Measurements from ENCODE around the gene SNX10.

SNX10 gene

GRCh38 chr7:26345202-26345601 lies 53.5 kb downstream of the SNX10 start:
- no peak for DNase-seq (ENCODE audit: low read depth)
- no peak overlapping the region for H3K4me3 ChIP-seq (ENCODE audit: low read depth, low read length)
- TF ChIP-seq CTCF (conservative IDR thresholded peaks at IDR 0.05; ENCODE audit: low read depth, low read length), result no peak

- no peak for TF ChIP-seq CTCF (conservative IDR thresholded peaks at IDR 0.05; ENCODE audit: low read depth, low read length)
- DNase-seq (ENCODE audit: low read depth), result no peak
- no peak overlapping the region for H3K4me3 ChIP-seq (ENCODE audit: low read depth, low read length)
Measured at GRCh38 chr7:26345837-26346236, 54.2 kb downstream of the SNX10 start.

GRCh38 chr7:26346611-26347203 lies 55.0 kb downstream of the SNX10 start:
- DNase-seq (ENCODE audit: low read depth), result no peak
- TF ChIP-seq CTCF (conservative IDR thresholded peaks at IDR 0.05; ENCODE audit: low read depth, low read length), result no peak
- no peak overlapping the region for H3K4me3 ChIP-seq (ENCODE audit: low read depth, low read length)

GRCh38 chr7:26348234-26348851 lies 56.7 kb downstream of the SNX10 start:
- DNase-seq (ENCODE audit: low read depth), result no peak
- no peak for TF ChIP-seq CTCF (conservative IDR thresholded peaks at IDR 0.05; ENCODE audit: low read depth, low read length)

GRCh38 chr7:26349005-26349915 lies 57.6 kb downstream of the SNX10 start:
- TF ChIP-seq CTCF (conservative IDR thresholded peaks at IDR 0.05; ENCODE audit: low read depth, low read length), result no peak
- no peak overlapping the region for H3K4me3 ChIP-seq (ENCODE audit: low read depth, low read length)
- no peak for DNase-seq (ENCODE audit: low read depth)

More at GRCh38 chr7:26348234-26348851, 56.7 kb downstream of the SNX10 start:
- H3K4me3 ChIP-seq (ENCODE audit: low read depth, low read length), result no peak overlapping the region

- no peak for DNase-seq (ENCODE audit: low read depth)
- no peak overlapping the region for H3K4me3 ChIP-seq (ENCODE audit: low read depth, low read length)
- no peak for TF ChIP-seq CTCF (conservative IDR thresholded peaks at IDR 0.05; ENCODE audit: low read depth, low read length)
Measured at GRCh38 chr7:26351171-26351570, 59.5 kb downstream of the SNX10 start.
